OCI-LY7 (cell line): ENCODE results near the gene TIMP3.

Experiments used
- EZH2phosphoT487 ChIP-seq: fragments of 200-600 bp; sonication (generic); IDR thresholded peaks from 2 replicates; pipeline ENCODE4 v1.6.1; 2018; ENCODE audit warnings: low read depth, borderline replicate concordance, mild to moderate bottlenecking, mixed run types, antibody characterized with exemption, low read length, moderate library complexity, mixed read lengths
- TF ChIP-seq, protein P1 (sequence below): fragments of 200-600 bp; sonication (generic); conservative IDR thresholded peaks from 2 replicates; pipeline ENCODE4 v1.5.1; 2014; ENCODE audit warnings: mild to moderate bottlenecking, antibody characterized with exemption, low read length, moderate library complexity, mixed read lengths

- TF ChIP-seq, protein P1, sequence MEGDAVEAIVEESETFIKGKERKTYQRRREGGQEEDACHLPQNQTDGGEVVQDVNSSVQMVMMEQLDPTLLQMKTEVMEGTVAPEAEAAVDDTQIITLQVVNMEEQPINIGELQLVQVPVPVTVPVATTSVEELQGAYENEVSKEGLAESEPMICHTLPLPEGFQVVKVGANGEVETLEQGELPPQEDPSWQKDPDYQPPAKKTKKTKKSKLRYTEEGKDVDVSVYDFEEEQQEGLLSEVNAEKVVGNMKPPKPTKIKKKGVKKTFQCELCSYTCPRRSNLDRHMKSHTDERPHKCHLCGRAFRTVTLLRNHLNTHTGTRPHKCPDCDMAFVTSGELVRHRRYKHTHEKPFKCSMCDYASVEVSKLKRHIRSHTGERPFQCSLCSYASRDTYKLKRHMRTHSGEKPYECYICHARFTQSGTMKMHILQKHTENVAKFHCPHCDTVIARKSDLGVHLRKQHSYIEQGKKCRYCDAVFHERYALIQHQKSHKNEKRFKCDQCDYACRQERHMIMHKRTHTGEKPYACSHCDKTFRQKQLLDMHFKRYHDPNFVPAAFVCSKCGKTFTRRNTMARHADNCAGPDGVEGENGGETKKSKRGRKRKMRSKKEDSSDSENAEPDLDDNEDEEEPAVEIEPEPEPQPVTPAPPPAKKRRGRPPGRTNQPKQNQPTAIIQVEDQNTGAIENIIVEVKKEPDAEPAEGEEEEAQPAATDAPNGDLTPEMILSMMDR, result no peak
- no peak for TF ChIP-seq EZH2phosphoT487
These were observed 51.1 kb downstream of the TIMP3 start for GRCh38 chr22:32852395-32853251.
